MM.1S (cell line): Measurements from ENCODE around the gene KIF25.

Source experiments
- DNase-seq: peaks from one replicate; pipeline ENCODE4 v3.0.0-alpha.2; 2015
- H2AFZ ChIP-seq: fragments of 300-600 bp; sonication (generic); 2 replicates; pipeline ENCODE4 v1.6.0; 2016; ENCODE audit warnings: antibody characterized with exemption, low read length
- H3F3A ChIP-seq: fragments of 300-600 bp; sonication (generic); 2 replicates; pipeline ENCODE4 v1.6.1; 2016; ENCODE audit warnings: mild to moderate bottlenecking, antibody characterized with exemption, low read length, moderate library complexity, mixed read lengths; ENCODE audit not compliant: insufficient read depth
- H3K27ac ChIP-seq: fragments of 300-600 bp; sonication (generic); 2 replicates; pipeline ENCODE4 v1.5.1; 2016; ENCODE audit warnings: mild to moderate bottlenecking, low read length
- H3K27me3 ChIP-seq: fragments of 300-600 bp; sonication (generic); replicated peaks from 2 replicates; pipeline ENCODE4 v1.6.0; 2016; ENCODE audit warnings: low read length; ENCODE audit not compliant: insufficient read depth
- H3K36me3 ChIP-seq: fragments of 300-600 bp; sonication (generic); replicated peaks from 2 replicates; pipeline ENCODE4 v1.6.1; 2016; ENCODE audit warnings: mild to moderate bottlenecking, low read length, mixed read lengths; ENCODE audit not compliant: insufficient read depth
- H3K4me1 ChIP-seq: fragments of 300-600 bp; sonication (generic); 2 replicates; pipeline ENCODE4 v1.6.1; 2016; ENCODE audit warnings: low read length, mixed read lengths
- H3K4me2 ChIP-seq: fragments of 300-600 bp; sonication (generic); 2 replicates; pipeline ENCODE4 v1.6.0; 2016; ENCODE audit warnings: low read depth, low read length
- H3K4me3 ChIP-seq: fragments of 300-600 bp; sonication (generic); 2 replicates; pipeline ENCODE4 v1.5.1; 2016; ENCODE audit warnings: low read length, mixed read lengths
- H3K79me2 ChIP-seq: fragments of 300-600 bp; sonication (generic); 2 replicates; pipeline ENCODE4 v1.6.1; 2016; ENCODE audit warnings: mixed run types, low read length, mixed read lengths
- H3K9ac ChIP-seq: fragments of 300-600 bp; sonication (generic); 2 replicates; pipeline ENCODE4 v1.6.1; 2016; ENCODE audit warnings: low read length, mixed read lengths
- H3K9me2 ChIP-seq: fragments of 300-600 bp; sonication (generic); replicated peaks from 2 replicates; pipeline ENCODE4 v1.6.1; 2016; ENCODE audit warnings: mild to moderate bottlenecking, low read length, mixed read lengths; ENCODE audit not compliant: insufficient read depth
- H3K9me3 ChIP-seq: fragments of 300-600 bp; sonication (generic); replicated peaks from 2 replicates; pipeline ENCODE4 v1.6.1; 2016; ENCODE audit warnings: mild to moderate bottlenecking, low read length, mixed read lengths; ENCODE audit not compliant: insufficient read depth
- H4K20me1 ChIP-seq: fragments of 300-600 bp; sonication (generic); 2 replicates; pipeline ENCODE4 v1.6.1; 2016; ENCODE audit warnings: mild to moderate bottlenecking, low read length, moderate library complexity, mixed read lengths; ENCODE audit not compliant: insufficient read depth
- CTCF ChIP-seq: fragments of 300-600 bp; sonication (generic); IDR thresholded peaks from 2 replicates; pipeline ENCODE4 v1.5.1; 2016; ENCODE audit warnings: antibody characterized with exemption, low read length, mixed read lengths
- EZH2 ChIP-seq: fragments of 300-600 bp; sonication (generic); optimal IDR thresholded peaks from 2 replicates; pipeline ENCODE3; 2017; ENCODE audit warnings: low read depth, mild to moderate bottlenecking, antibody characterized with exemption, low read length, mixed read lengths
- EZH2phosphoT487 ChIP-seq: fragments of 300-600 bp; sonication (generic); IDR thresholded peaks from 2 replicates; pipeline ENCODE4 v1.6.1; 2018; ENCODE audit warnings: antibody characterized with exemption, low read length

Gene KIF25

GRCh38 chr6:168045706-168046620 is 48.5 kb downstream of the KIF25 start:
- DNase-seq: no peak
- Histone ChIP-seq H3K9me3 (no peaks in the 10 kb centered on the region), H3K4me2 (no peak overlapping the region), H3K79me2 (no peaks in the 10 kb centered on the region), H3K27me3 (no peaks in the 10 kb centered on the region; the same call in 1 of the 2 replicates), H3K9ac (no peak overlapping the region), H3K9me2 (no peaks in the 10 kb centered on the region), H2AFZ (no peak overlapping the region), H3K4me3 (no peak overlapping the region), H3K27ac (no peak overlapping the region), H3F3A (no peaks in the 10 kb centered on the region), H3K4me1 (no peaks in the 10 kb centered on the region), H4K20me1 (no peaks in the 10 kb centered on the region), H3K36me3 (no peaks in the 10 kb centered on the region)
- no peak for TF ChIP-seq CTCF
- no peak for TF ChIP-seq EZH2
- TF ChIP-seq EZH2phosphoT487: no peak

- Histone ChIP-seq H3K9me3 (no peaks in the 10 kb centered on the region), H3F3A (no peaks in the 10 kb centered on the region), H3K9me2 (no peaks in the 10 kb centered on the region), H3K27me3 (no peaks in the 10 kb centered on the region; the same call in 1 of the 2 replicates), H3K9ac (no peak overlapping the region), H3K4me2 (no peak overlapping the region), H3K4me1 (no peaks in the 10 kb centered on the region), H3K4me3 (no peak overlapping the region), H3K79me2 (no peaks in the 10 kb centered on the region), H4K20me1 (no peaks in the 10 kb centered on the region), H3K27ac (no peak overlapping the region), H3K36me3 (no peaks in the 10 kb centered on the region), H2AFZ (no peak overlapping the region)
- TF ChIP-seq EZH2phosphoT487 (no peak), CTCF (no peak), EZH2 (no peak)
- no peak for DNase-seq
Measured at GRCh38 chr6:168046696-168047095, 49.2 kb downstream of the KIF25 start.

DNA sequence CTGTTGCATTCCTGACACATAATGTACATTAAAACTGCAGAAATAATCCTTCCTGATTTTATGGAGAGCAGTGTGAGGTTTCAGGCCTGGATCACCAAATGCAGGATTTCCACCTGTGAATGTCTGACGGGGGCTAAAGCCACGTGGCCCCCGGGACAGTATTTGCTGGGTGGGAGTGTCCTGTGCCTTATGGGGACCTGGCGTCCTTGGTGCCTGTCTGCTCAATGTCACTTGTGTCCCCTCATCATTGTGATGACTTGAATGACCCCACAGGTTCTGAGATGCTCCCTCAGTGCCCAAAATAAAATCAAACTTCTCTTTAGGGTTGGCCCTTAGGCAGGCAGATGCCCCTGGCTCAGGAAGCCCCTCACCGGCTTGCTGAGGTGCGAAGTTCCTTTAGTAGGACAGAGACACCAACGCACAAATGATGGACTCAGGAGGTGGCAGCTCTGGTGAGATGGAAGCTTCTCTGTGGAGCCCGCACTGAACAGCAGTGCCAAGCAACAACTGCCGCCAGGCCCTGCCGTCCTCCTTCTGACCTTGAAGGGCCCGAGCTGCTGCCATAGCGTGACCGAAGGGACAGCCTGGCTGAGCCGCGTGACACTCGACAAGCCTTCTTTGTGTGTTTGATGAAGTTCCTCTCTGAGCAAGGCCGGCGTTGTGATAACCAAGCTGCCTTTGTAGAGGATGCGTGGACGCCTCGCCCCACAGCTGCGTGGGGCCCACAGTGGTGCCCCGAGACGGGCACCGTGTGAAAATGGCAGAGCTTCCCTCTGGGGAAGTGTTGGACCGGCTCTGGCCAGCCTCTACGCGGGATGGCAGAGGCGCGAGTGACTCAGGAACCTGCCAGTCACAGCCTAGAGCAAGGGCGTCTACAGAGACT is 50.6 kb downstream of the KIF25 start:
- H3K9me3 ChIP-seq: no peaks in the 10 kb centered on the region
- TF ChIP-seq EZH2phosphoT487: no peak
- TF ChIP-seq CTCF: no peak
- TF ChIP-seq EZH2: no peak

More for the DNA sequence above, 50.6 kb downstream of the KIF25 start:
- no peaks in the 10 kb centered on the region; the same call in 1 of the 2 replicates for H3K27me3 ChIP-seq
- H4K20me1 ChIP-seq: no peaks in the 10 kb centered on the region
- H3K9ac ChIP-seq: no peak overlapping the region
- H3K4me1 ChIP-seq: no peaks in the 10 kb centered on the region
- H3K27ac ChIP-seq: no peak overlapping the region
- no peak for DNase-seq
- H3K9me2 ChIP-seq: no peaks in the 10 kb centered on the region
- H2AFZ ChIP-seq: no peak overlapping the region
- H3F3A ChIP-seq: no peaks in the 10 kb centered on the region
- no peaks in the 10 kb centered on the region for H3K79me2 ChIP-seq
- H3K36me3 ChIP-seq: no peaks in the 10 kb centered on the region
- no peak overlapping the region for H3K4me3 ChIP-seq
- H3K4me2 ChIP-seq: no peak overlapping the region
